B cell (primary cell): ENCODE data around the gene XRCC6. TPM values are rescaled to one million over a fixed set of nuclear protein-coding genes. Genes with fewer than 3 reads are reported as not detected.
"Not testable (repeated sequence)": the region's sequence is repeated elsewhere in the genome, so short reads cannot be mapped to it uniquely, and the experiment has no call there.

Experiments
- ATAC-seq: fragments of 200-7000 bp; cut with Tn5 transposase; one replicate; pipeline ENCODE4 v1.10.0; 2021; ENCODE audit warnings: low read depth, mild to moderate bottlenecking, moderate number of reproducible peaks, moderate library complexity
- CTCF ChIA-PET: fragments of 350-600 bp; sonication (Branson Sonifier 250); formaldehyde crosslinking; loops from one replicate; lab custom pipeline; 2021; ENCODE audit warnings: antibody characterized with exemption, inconsistent platforms; lab: Charles Lee
- POLR2A ChIA-PET: fragments of 350-600 bp; sonication (Branson Sonifier 250); formaldehyde crosslinking; loops from one replicate; lab custom pipeline; 2021; ENCODE audit warnings: antibody characterized with exemption; lab: Charles Lee
- DNase-seq: peaks from one replicate; pipeline ENCODE4 v3.0.0; 2013
- H2AFZ ChIP-seq: 2 replicates; pipeline ENCODE4 v1.6.1; 2012; ENCODE audit warnings: mild to moderate bottlenecking, low read depth, low read length; ENCODE audit not compliant: insufficient read depth, poor library complexity, severe bottlenecking
- H3K27ac ChIP-seq, 2 donors: 1 replicate in 1 of 2; 2 replicates in 1 of 2; pipeline ENCODE4 v1.5.1; 2012 to 2013; ENCODE audit warnings: low read length in 2 of 2, mild to moderate bottlenecking in 2 of 2, moderate library complexity in 1 of 2
- H3K27me3 ChIP-seq, 4 experiments: fragments of 200-600 bp in 1 of 4; sonication (generic) in 1 of 4; replicated peaks in 1 of 4; 1 replicate in 2 of 4; 2 replicates in 2 of 4; pipeline versions ENCODE4 v1.6.1 to v1.7.0; 2013 to 2016; ENCODE audit warnings: low read length in 3 of 4, mild to moderate bottlenecking in 2 of 4, mixed read lengths in 1 of 4, moderate library complexity in 1 of 4; ENCODE audit not compliant: insufficient read depth in 4 of 4, control insufficient read depth in 3 of 4; ENCODE audit errors: control extremely low read depth in 1 of 4
- H3K36me3 ChIP-seq, 2 experiments: replicated peaks in 1 of 2; 1 replicate in 1 of 2; 2 replicates in 1 of 2; pipeline versions ENCODE4 v1.6.1 to v1.7.1; 2013; ENCODE audit warnings: low read length in 1 of 2; ENCODE audit not compliant: insufficient read depth in 2 of 2, control insufficient read depth in 1 of 2; ENCODE audit errors: control extremely low read depth in 1 of 2, extremely low read depth in 1 of 2
- H3K4me1 ChIP-seq, 2 donors: fragments of 200-600 bp in 1 of 2; sonication (generic) in 1 of 2; 1 replicate in 1 of 2; 2 replicates in 1 of 2; pipeline versions ENCODE4 v1.5.1 to v1.6.1; 2013 to 2017; ENCODE audit warnings: low read length in 2 of 2; ENCODE audit not compliant: control insufficient read depth in 2 of 2, insufficient read depth in 2 of 2
- H3K4me2 ChIP-seq: replicated peaks from 2 replicates; pipeline ENCODE3; 2012; ENCODE audit warnings: mild to moderate bottlenecking, low read depth, low read length; ENCODE audit not compliant: poor library complexity, severe bottlenecking
- H3K4me3 ChIP-seq, 5 experiments: fragments of 200-600 bp in 1 of 5; sonication (generic) in 1 of 5; 1 replicate in 3 of 5; 2 replicates in 2 of 5; pipeline versions ENCODE4 v1.5.1 to v1.7.0; 2011 to 2016; ENCODE audit warnings: low read length in 4 of 5, mild to moderate bottlenecking in 4 of 5, low read depth in 2 of 5, control low read depth in 1 of 5, moderate library complexity in 1 of 5; ENCODE audit not compliant: insufficient read depth in 1 of 5; ENCODE audit errors: control extremely low read depth in 1 of 5, extremely low read depth in 1 of 5
- H3K79me2 ChIP-seq: fragments of 200-600 bp; sonication (generic); one replicate; pipeline ENCODE4 v1.6.0; 2016; ENCODE audit warnings: low read length; ENCODE audit not compliant: control insufficient read depth, insufficient read depth
- H3K9ac ChIP-seq: fragments of 200-600 bp; sonication (generic); 2 replicates; pipeline ENCODE4 v1.6.1; 2017; ENCODE audit warnings: mild to moderate bottlenecking, low read length, moderate library complexity
- H3K9me3 ChIP-seq, 3 donors: one replicate each; pipeline versions ENCODE4 v1.6.1 to v1.7.1; 2013; ENCODE audit warnings: low read length in 2 of 3; ENCODE audit not compliant: control insufficient read depth in 2 of 3, insufficient read depth in 1 of 3; ENCODE audit errors: control extremely low read depth in 1 of 3
- H4K20me1 ChIP-seq: 2 replicates; pipeline ENCODE4 v1.6.0; 2012; ENCODE audit warnings: mild to moderate bottlenecking, low read length; ENCODE audit not compliant: insufficient read depth, control insufficient read depth, poor library complexity, severe bottlenecking
- H3K27ac Mint-ChIP-seq: one replicate; pipeline ENCODE4 v1.8.0; 2021; ENCODE audit warnings: mixed read lengths
- H3K27me3 Mint-ChIP-seq: one replicate; pipeline ENCODE4 v1.8.0; 2021; ENCODE audit warnings: mixed read lengths
- H3K4me1 Mint-ChIP-seq: one replicate; pipeline ENCODE4 v1.8.0; 2021; ENCODE audit warnings: mixed read lengths
- H3K4me3 Mint-ChIP-seq: one replicate; pipeline ENCODE4 v1.8.0; 2021; ENCODE audit warnings: mixed read lengths
- H3K9me3 Mint-ChIP-seq: one replicate; pipeline ENCODE4 v1.8.0; 2022; ENCODE audit warnings: mixed read lengths; ENCODE audit not compliant: insufficient read depth
- EZH2 ChIP-seq: IDR thresholded peaks from 2 replicates; pipeline ENCODE4 v1.6.1; 2012; ENCODE audit warnings: borderline replicate concordance, low read depth, mild to moderate bottlenecking, moderate library complexity, low read length; ENCODE audit not compliant: insufficient read depth, poor library complexity, severe bottlenecking
- WGBS: methylation state at CpG from one replicate; pipeline ENCODE4 v1.1.5; 2013; ENCODE audit warnings: missing lambda C conversion rate; ENCODE audit not compliant: insufficient coverage; 5-methylcytosine and 5-hydroxymethylcytosine counted together
- intact Hi-C: fragments of 100-400 bp; cut with micrococcal nuclease; formaldehyde crosslinking; loops from one replicate; pipeline ENCODE4 v1.10.0; 2022
- polyA plus RNA-seq: library from polyadenylated mRNA; depleted of rRNA; stranded (reverse); fragments of >200 nt; gene quantifications from 2 replicates; pipeline ENCODE4 v1.2.3, GENCODE V29; 2012
- total RNA-seq, 2 donors: library from RNA; stranded (reverse); fragments of 120-200 nt in 1 of 2; gene quantifications; 1 replicate in 1 of 2; 2 replicates in 1 of 2; pipeline versions ENCODE4 v1.2.3 to v1.2.4, GENCODE V29; 2013 to 2022
- TF ChIP-seq, protein P1 (sequence below): fragments of 200-600 bp; IDR thresholded peaks from one replicate; pipeline ENCODE4 v1.8.0; 2022; ENCODE audit warnings: antibody characterized with exemption, mild to moderate bottlenecking

The XRCC6 gene
- total and polyA plus RNA-seq, 2 donors (not counting 1 experiment from before 2014, with no cell fraction given), result 55.4 to 180 TPM

DNA sequence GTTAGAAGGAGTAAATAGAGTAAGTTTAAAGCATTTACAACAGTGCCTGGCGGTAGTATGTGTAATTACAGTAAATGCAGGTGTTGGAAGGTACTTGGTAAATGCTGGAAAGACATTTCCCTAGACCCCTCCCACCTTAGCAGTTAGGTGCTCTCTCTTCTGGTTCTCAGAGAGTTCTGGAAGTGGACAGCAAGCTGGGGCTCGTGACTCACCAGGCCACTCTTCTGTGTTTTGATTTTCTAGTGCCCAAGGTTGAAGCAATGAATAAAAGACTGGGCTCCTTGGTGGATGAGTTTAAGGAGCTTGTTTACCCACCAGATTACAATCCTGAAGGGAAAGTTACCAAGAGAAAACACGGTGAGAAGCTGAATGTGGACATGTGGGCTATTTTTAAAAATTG, 40.0 kb downstream of the XRCC6 start:
- Histone ChIP-seq H3K79me2 (no peaks in the 10 kb centered on the region), H3K4me1 (peaks cover 0 to under 1% of the 10 kb centered on the region in 2 donors), H3K27me3 (no peaks in the 10 kb centered on the region), H3K9ac (no peak overlapping the region), H2AFZ (no peak overlapping the region), H4K20me1 (no peaks in the 10 kb centered on the region), H3K9me3 (no peaks in the 10 kb centered on the region), H3K4me2 (no peak overlapping the region), H3K4me3 (no peak overlapping the region), H3K36me3 (peaks cover 2 to 84% of the 10 kb centered on the region in 2 experiments), H3K27ac (no peak overlapping the region)
- H3K27me3 Mint-ChIP-seq, result no peaks in the 10 kb centered on the region
- no peak for ATAC-seq
- POLR2A ChIA-PET, result no interaction called here
- no peak overlapping the region for H3K27ac Mint-ChIP-seq
- no peak for DNase-seq
- WGBS, result 100% methylated on average over 1 of the region's 3 CpGs
- H3K9me3 Mint-ChIP-seq, result no peaks in the 10 kb centered on the region
- no peak overlapping the region for H3K4me3 Mint-ChIP-seq
- H3K4me1 Mint-ChIP-seq, result no peaks in the 10 kb centered on the region
- no peak for TF ChIP-seq EZH2
- CTCF ChIA-PET, result interaction anchor here (0.6 kb wide), 1 partner anchor 17 kb away, joined by 3 read pairs; no protein-coding TSS in a partner anchor
- intact Hi-C loops, result no loop called here

DNA sequence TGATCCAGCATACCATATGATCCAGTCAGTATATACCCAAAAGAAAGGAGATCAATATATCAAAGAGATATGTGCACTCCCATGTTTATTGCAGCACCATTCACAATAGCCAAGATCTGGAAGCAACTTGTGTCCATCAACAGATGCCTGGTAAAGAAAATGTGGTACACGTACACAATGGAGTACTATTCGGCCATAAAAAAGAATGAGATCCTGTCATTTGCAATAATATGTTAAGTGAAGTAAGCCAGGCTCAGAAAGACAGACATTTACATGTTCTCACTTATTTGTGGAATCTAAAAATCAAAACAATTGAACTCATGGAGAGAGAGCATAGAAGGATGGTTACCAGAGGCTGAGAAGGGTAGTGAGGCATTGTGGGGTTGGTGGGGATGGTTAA, 40.6 kb downstream of the XRCC6 start:
- Histone ChIP-seq H3K4me3 (no peak overlapping the region), H3K4me2 (no peak overlapping the region), H4K20me1 (no peaks in the 10 kb centered on the region), H3K79me2 (no peaks in the 10 kb centered on the region), H3K27ac (no peak overlapping the region), H2AFZ (no peak overlapping the region), H3K9me3 (no peaks in the 10 kb centered on the region), H3K4me1 (peaks cover 0 to 5% of the 10 kb centered on the region in 2 donors), H3K27me3 (no peaks in the 10 kb centered on the region), H3K9ac (no peak overlapping the region), H3K36me3 (peaks cover 2 to 79% of the 10 kb centered on the region in 2 experiments)
- ChIA-PET CTCF (no interaction called here), POLR2A (no interaction called here)
- peaks cover 2% of the 10 kb centered on the region for H3K4me1 Mint-ChIP-seq
- DNase-seq, result no peak
- H3K4me3 Mint-ChIP-seq, result no peak overlapping the region
- H3K27ac Mint-ChIP-seq, result peak overlapping the region; percentile 27
- intact Hi-C loops, result no loop called here
- TF ChIP-seq, protein P1, sequence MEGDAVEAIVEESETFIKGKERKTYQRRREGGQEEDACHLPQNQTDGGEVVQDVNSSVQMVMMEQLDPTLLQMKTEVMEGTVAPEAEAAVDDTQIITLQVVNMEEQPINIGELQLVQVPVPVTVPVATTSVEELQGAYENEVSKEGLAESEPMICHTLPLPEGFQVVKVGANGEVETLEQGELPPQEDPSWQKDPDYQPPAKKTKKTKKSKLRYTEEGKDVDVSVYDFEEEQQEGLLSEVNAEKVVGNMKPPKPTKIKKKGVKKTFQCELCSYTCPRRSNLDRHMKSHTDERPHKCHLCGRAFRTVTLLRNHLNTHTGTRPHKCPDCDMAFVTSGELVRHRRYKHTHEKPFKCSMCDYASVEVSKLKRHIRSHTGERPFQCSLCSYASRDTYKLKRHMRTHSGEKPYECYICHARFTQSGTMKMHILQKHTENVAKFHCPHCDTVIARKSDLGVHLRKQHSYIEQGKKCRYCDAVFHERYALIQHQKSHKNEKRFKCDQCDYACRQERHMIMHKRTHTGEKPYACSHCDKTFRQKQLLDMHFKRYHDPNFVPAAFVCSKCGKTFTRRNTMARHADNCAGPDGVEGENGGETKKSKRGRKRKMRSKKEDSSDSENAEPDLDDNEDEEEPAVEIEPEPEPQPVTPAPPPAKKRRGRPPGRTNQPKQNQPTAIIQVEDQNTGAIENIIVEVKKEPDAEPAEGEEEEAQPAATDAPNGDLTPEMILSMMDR, result no peak
- no peak for TF ChIP-seq EZH2
- no peak for ATAC-seq
- no peaks in the 10 kb centered on the region for H3K27me3 Mint-ChIP-seq
- WGBS, result no CpG with 5 or more reads among the region's 2 CpGs
- H3K9me3 Mint-ChIP-seq, result no peaks in the 10 kb centered on the region

DNA sequence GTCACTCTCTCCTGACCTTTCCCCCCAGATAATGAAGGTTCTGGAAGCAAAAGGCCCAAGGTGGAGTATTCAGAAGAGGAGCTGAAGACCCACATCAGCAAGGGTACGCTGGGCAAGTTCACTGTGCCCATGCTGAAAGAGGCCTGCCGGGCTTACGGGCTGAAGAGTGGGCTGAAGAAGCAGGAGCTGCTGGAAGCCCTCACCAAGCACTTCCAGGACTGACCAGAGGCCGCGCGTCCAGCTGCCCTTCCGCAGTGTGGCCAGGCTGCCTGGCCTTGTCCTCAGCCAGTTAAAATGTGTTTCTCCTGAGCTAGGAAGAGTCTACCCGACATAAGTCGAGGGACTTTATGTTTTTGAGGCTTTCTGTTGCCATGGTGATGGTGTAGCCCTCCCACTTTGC, 42.5 kb downstream of the XRCC6 start:
- H3K9me3 ChIP-seq, H3K27me3 ChIP-seq, H3K4me1 Mint-ChIP-seq, H3K27ac Mint-ChIP-seq, DNase-seq, H3K9me3 Mint-ChIP-seq, H3K4me2 ChIP-seq, H3K79me2 ChIP-seq, ATAC-seq, H3K27me3 Mint-ChIP-seq, H3K9ac ChIP-seq, H3K27ac ChIP-seq, H4K20me1 ChIP-seq, H2AFZ ChIP-seq, H3K4me3 ChIP-seq, intact Hi-C loops, H3K4me3 Mint-ChIP-seq: not testable (repeated sequence)
- peaks cover 0 to 13% of the 10 kb centered on the region in 2 donors for H3K4me1 ChIP-seq
- CTCF ChIA-PET, result interaction anchor here (1.1 kb wide), 1 partner anchor 34 kb away, joined by 3 read pairs; no protein-coding TSS in a partner anchor
- WGBS, result 98% methylated on average over 7 of the region's 9 CpGs
- POLR2A ChIA-PET, result interaction anchor here (1.0 kb wide), 1 partner anchor 25 kb away, joined by 3 read pairs; the partner anchor contains the start of gene SNU13
- peaks cover 2 to 62% of the 10 kb centered on the region in 2 experiments for H3K36me3 ChIP-seq
